A549 (cell line): ENCODE measurements around the gene MPPED1. TPM values are rescaled to one million over a fixed set of nuclear protein-coding genes. Genes with fewer than 3 reads are reported as not detected.

Experiments
- ATAC-seq, 2 experiments: fragments of 200-7000 bp in 1 of 2; fragments of >200 bp in 1 of 2; cut with Nextera tagmentation in 1 of 2; cut with Tn5 transposase in 1 of 2; 3 replicates each; pipeline versions ENCODE4 v1.8.0 to v1.9.1; 2018 to 2020; ENCODE audit warnings: mild to moderate bottlenecking in 1 of 2, moderate library complexity in 1 of 2
- CTCF ChIA-PET: fragments of 300-600 bp; sonication (Branson Sonifier 250); formaldehyde crosslinking; extraction: SDS; loops from one replicate; lab custom pipeline; 2021; ENCODE audit warnings: antibody characterized with exemption, inconsistent platforms; lab: Yijun Ruan, JAX
- POLR2A ChIA-PET: fragments of 350-600 bp; formaldehyde crosslinking; extraction: SDS; loops from one replicate; lab custom pipeline; 2021; ENCODE audit warnings: antibody characterized with exemption, inconsistent platforms; lab: Yijun Ruan, JAX
- DNase-seq, 2 experiments: peaks; one replicate each; pipeline versions ENCODE4 v3.0.0 to v3.0.0-alpha.2; 2011 to 2016; ENCODE audit warnings: low read depth in 1 of 2, low spot score in 1 of 2
- FAIRE-seq: peaks from 2 replicates; lab custom pipeline; 2011; peaks lifted over from hg19 to GRCh38; lab: Jason Lieb, UNC
- H3K27ac ChIP-seq, 2 experiments: fragments of >200 bp; sonication (Bioruptor Twin); formaldehyde crosslinking; 3 replicates each; pipeline ENCODE4 v1.5.1; 2016 to 2017
- H3K4me1 ChIP-seq: fragments of >200 bp; sonication (Bioruptor Twin); formaldehyde crosslinking; 3 replicates; pipeline ENCODE4 v1.6.1; 2016
- H3K4me2 ChIP-seq: fragments of >200 bp; sonication (Bioruptor Twin); formaldehyde crosslinking; 3 replicates; pipeline ENCODE4 v1.6.1; 2016
- H3K4me3 ChIP-seq: fragments of >200 bp; sonication (Bioruptor Twin); formaldehyde crosslinking; 3 replicates; pipeline ENCODE4 v1.5.1; 2016
- H3K9me3 ChIP-seq: fragments of >200 bp; sonication (Bioruptor Twin); formaldehyde crosslinking; 3 replicates; pipeline ENCODE4 v1.6.1; 2016
- ATOH8 ChIP-seq: fragments of 250-450 bp; sonication (Bioruptor Pico); IDR thresholded peaks from 2 replicates; pipeline ENCODE4 v1.5.0; 2020; ENCODE audit warnings: low read depth, mild to moderate bottlenecking, moderate library complexity
- BCL3 ChIP-seq: fragments of >200 bp; sonication (Bioruptor Twin); formaldehyde crosslinking; IDR thresholded peaks from 3 replicates; pipeline ENCODE4 v1.6.1; 2016
- CBX8 ChIP-seq: fragments of 200-600 bp; sonication (generic); IDR thresholded peaks from 2 replicates; pipeline ENCODE4 v1.6.1; 2016
- ELK1 ChIP-seq: fragments of 150-350 bp; IDR thresholded peaks from 2 replicates; pipeline ENCODE4 v1.6.1; 2014; ENCODE audit warnings: low read depth, mild to moderate bottlenecking, low read length
- FOSB ChIP-seq: fragments of 250-450 bp; sonication (Bioruptor Pico); IDR thresholded peaks from 2 replicates; pipeline ENCODE4 v1.5.0; 2020; ENCODE audit warnings: mild to moderate bottlenecking, moderate library complexity
- FOSL2 ChIP-seq, 2 experiments: fragments of 450-650 bp in 1 of 2; fragments of >200 bp in 1 of 2; sonication (Bioruptor Twin) in 1 of 2; formaldehyde crosslinking; IDR thresholded peaks; 2 replicates each; pipeline versions ENCODE4 v1.5.0 to v1.6.1; 2016 to 2020; ENCODE audit warnings: mild to moderate bottlenecking in 1 of 2, moderate library complexity in 1 of 2
- HDAC2 ChIP-seq: fragments of 200-600 bp; sonication (generic); IDR thresholded peaks from 2 replicates; pipeline ENCODE4 v1.6.1; 2016
- HOXB13 ChIP-seq: fragments of 250-450 bp; sonication (Bioruptor Pico); IDR thresholded peaks from 2 replicates; pipeline ENCODE4 v1.5.0; 2020; ENCODE audit warnings: low read depth, mild to moderate bottlenecking, moderate library complexity
- HOXB5 ChIP-seq: fragments of 250-450 bp; sonication (Bioruptor Pico); IDR thresholded peaks from 2 replicates; pipeline ENCODE4 v1.5.0; 2020; ENCODE audit warnings: mild to moderate bottlenecking, moderate library complexity
- JUNB ChIP-seq: fragments of >200 bp; sonication (Bioruptor Twin); formaldehyde crosslinking; IDR thresholded peaks from 2 replicates; pipeline ENCODE4 v1.6.1; 2016
- KDM5A ChIP-seq: fragments of 200-600 bp; sonication (generic); IDR thresholded peaks from 2 replicates; pipeline ENCODE4 v1.6.1; 2016; ENCODE audit warnings: antibody characterized with exemption, mild to moderate bottlenecking
- MYC ChIP-seq: IDR thresholded peaks from 2 replicates; pipeline ENCODE4 v1.6.1; 2012; ENCODE audit warnings: mild to moderate bottlenecking, inconsistent platforms, low read length, improper control_type of control experiment, borderline replicate concordance
- POLR2AphosphoS2 ChIP-seq: conservative IDR thresholded peaks from 2 replicates; pipeline ENCODE4 v1.6.1; 2012; ENCODE audit warnings: low read length, improper control_type of control experiment, inconsistent platforms
- RAD21 ChIP-seq, 2 experiments: fragments of >200 bp in 1 of 2; sonication (Bioruptor Twin) in 1 of 2; formaldehyde crosslinking in 1 of 2; IDR thresholded peaks in 1 of 2; conservative IDR thresholded peaks in 1 of 2; 2 replicates in 1 of 2; 3 replicates in 1 of 2; pipeline ENCODE4 v1.6.1; 2012 to 2018; ENCODE audit warnings: inconsistent platforms in 1 of 2
- RARB ChIP-seq: fragments of 250-450 bp; sonication (Bioruptor Pico); IDR thresholded peaks from 2 replicates; pipeline ENCODE4 v1.8.0; 2021; ENCODE audit warnings: mild to moderate bottlenecking, moderate library complexity
- RNF2 ChIP-seq: fragments of 200-600 bp; sonication (generic); IDR thresholded peaks from 2 replicates; pipeline ENCODE4 v1.6.1; 2016; ENCODE audit warnings: low read depth, mild to moderate bottlenecking, antibody characterized with exemption, moderate library complexity, borderline replicate concordance
- SMC3 ChIP-seq: fragments of >200 bp; sonication (Bioruptor Twin); formaldehyde crosslinking; IDR thresholded peaks from 3 replicates; pipeline ENCODE4 v1.6.1; 2018; ENCODE audit warnings: inconsistent platforms
- SREBF2 ChIP-seq: fragments of 450-650 bp; IDR thresholded peaks from 2 replicates; pipeline ENCODE4 v1.6.1; 2014; ENCODE audit warnings: mild to moderate bottlenecking, moderate library complexity
- TFCP2L1 ChIP-seq: fragments of 250-450 bp; sonication (Bioruptor Pico); IDR thresholded peaks from 2 replicates; pipeline ENCODE4 v1.5.0; 2021; ENCODE audit warnings: mild to moderate bottlenecking
- TP53 ChIP-seq: fragments of 250-450 bp; sonication (Bioruptor Pico); IDR thresholded peaks from 2 replicates; pipeline ENCODE4 v1.5.0; 2021; ENCODE audit warnings: mild to moderate bottlenecking, moderate library complexity
- WGBS: methylation state at CpG from one replicate; pipeline ENCODE4 v1.1.6; 2017; ENCODE audit errors: missing lambda C conversion rate; 5-methylcytosine and 5-hydroxymethylcytosine counted together
- polyA minus RNA-seq: library from RNA; depleted of rRNA, polyadenylated mRNA; stranded (reverse); fragments of >200 nt; gene quantifications from 2 replicates; pipeline ENCODE4 v1.2.3, GENCODE V29; 2011; rRNA and poly(A)+ RNA removed
- polyA plus RNA-seq, 4 experiments: library from polyadenylated mRNA; depleted of rRNA in 3 of 4; stranded (reverse); fragments of >200 nt; fragmentation: RNase III in 1 of 4; extraction: RNeasy Plus Mini Kit Qiagen cat#74134 plus additional on column Dnase treatment in 1 of 4; gene quantifications; 2 replicates in 3 of 4; 3 replicates in 1 of 4; pipeline ENCODE4 v1.2.3, GENCODE V29; 2011 to 2017

MPPED1 gene
- not detected in 2 replicates for polyA plus RNA-seq (2011; rRNA removed)
- polyA plus RNA-seq (2012; cell fraction: cytosol; rRNA removed), result not detected in 2 replicates
- polyA plus RNA-seq (2012; cell fraction: nucleus; rRNA removed), result not detected in 2 replicates
- not detected in 3 replicates for polyA plus RNA-seq (2017; fragmentation: RNase III; extraction: RNeasy Plus Mini Kit Qiagen cat#74134 plus additional on column Dnase treatment)
- not detected in 2 replicates for polyA minus RNA-seq

- 51% methylated on average over 9 of the region's 95 CpGs for whole genome bisulfite sequencing
These were observed at the start of gene MPPED1 for GRCh38 chr22:43411869-43412807. MPPED1 (plus strand) TSS chr22:43412014; CDS start chr22:43424986, 12,972 bp downstream.

GRCh38 chr22:43363315-43364168, 48.3 kb upstream of the MPPED1 start:
- Histone ChIP-seq H3K9me3 (no peaks in the 10 kb centered on the region), H3K4me3 (no peak overlapping the region)
- no peak for ATAC-seq

More at GRCh38 chr22:43411869-43412807, at the start of gene MPPED1:
- no peak for ATAC-seq
- H3K4me2 ChIP-seq, result peak within 1 kb of the TSS; percentile 67
- POLR2A ChIA-PET, result no interaction called here
- H3K4me1 ChIP-seq, result no peaks in the 10 kb centered on the region
- peak within 1 kb of the TSS; percentile 34; the same call in 2 of the 3 replicates for H3K4me3 ChIP-seq
- TF ChIP-seq MYC (no peak), RARB (CRISPR knock-in tag) (no peak), CBX8 (no peak), ELK1 (no peak), FOSB (CRISPR knock-in tag) (no peak), HOXB13 (CRISPR knock-in tag) (no peak), FOSL2 (IDR thresholded peaks at IDR 0.05) (no peak), FOSL2 (CRISPR knock-in tag; IDR thresholded peaks at IDR 0.05) (no peak), HOXB5 (CRISPR knock-in tag) (no peak), RAD21 (conservative IDR thresholded peaks at IDR 0.05 in 1 of 2, IDR thresholded peaks at IDR 0.05 in 1 of 2) (no peak), BCL3 (no peak), HDAC2 (no peak), SREBF2 (no peak), TFCP2L1 (CRISPR knock-in tag) (no peak), SMC3 (no peak), RNF2 (no peak), ATOH8 (CRISPR knock-in tag) (no peak), POLR2AphosphoS2 (no peak)
- TF ChIP-seq, all 56 proteins: peak for 0
- no peak for FAIRE-seq
- CTCF ChIA-PET, result no interaction called here
- DNase-seq, result no peak
- peak within 1 kb of the TSS in 1 of 2 experiments; percentile 35; a peak in 1 of 6 replicates for H3K27ac ChIP-seq
- no peaks in the 10 kb centered on the region for H3K9me3 ChIP-seq

More at GRCh38 chr22:43363315-43364168, 48.3 kb upstream of the MPPED1 start:
- POLR2A ChIA-PET, result interaction anchor here (0.6 kb wide), 1 partner anchor 117 kb away, joined by 3 read pairs; no protein-coding TSS in a partner anchor
- H3K27ac ChIP-seq, result no peak overlapping the region
- no peak overlapping the region for H3K4me2 ChIP-seq
- no peaks in the 10 kb centered on the region for H3K4me1 ChIP-seq
- DNase-seq, result no peak
- CTCF ChIA-PET, result interaction anchor here (0.8 to 3.8 kb wide), 3 partner anchors 9 to 90 kb away, joined by 3 to 16 read pairs (median 4); no protein-coding TSS in a partner anchor
- TF ChIP-seq KDM5A (no peak), RAD21 (conservative IDR thresholded peaks at IDR 0.05 in 1 of 2, IDR thresholded peaks at IDR 0.05 in 1 of 2) (no peak), POLR2AphosphoS2 (no peak), BCL3 (no peak), TP53 (CRISPR knock-in tag) (no peak), JUNB (no peak)
- TF ChIP-seq, all 56 proteins: peak for 0
- no peak for FAIRE-seq
- WGBS, result 74% methylated on average over 27 of the region's 27 CpGs
